IMR-90 (cell line): ENCODE measurements around the gene MB21D2. TPM values are rescaled to one million over a fixed set of nuclear protein-coding genes. Genes with fewer than 3 reads are reported as not detected.

Source experiments
- ATAC-seq: fragments of 200-7000 bp; cut with Tn5 transposase; 2 replicates; pipeline ENCODE4 v1.9.1; 2020; ENCODE audit warnings: low read depth, mild to moderate bottlenecking, moderate library complexity
- BruUV-seq: library from RNA; stranded (reverse); fragments of 400-500 nt; replicated peaks from 2 replicates; lab custom pipeline; 2021; lab: Mats Ljungman, UMichigan
- CTCF ChIA-PET: fragments of 300-600 bp; formaldehyde crosslinking; extraction: SDS; loops from one replicate; lab custom pipeline; 2021; ENCODE audit warnings: antibody characterized with exemption; lab: Yijun Ruan, JAX
- POLR2A ChIA-PET: fragments of 300-600 bp; sonication (Branson Sonifier 250); formaldehyde crosslinking; loops from one replicate; lab custom pipeline; 2022; ENCODE audit warnings: antibody characterized with exemption; ENCODE audit not compliant: unreplicated experiment; lab: Charles Lee
- DNase-seq: peaks from one replicate; pipeline ENCODE4 v3.0.0; 2013
- H2AFZ ChIP-seq: replicated peaks from 2 replicates; pipeline ENCODE3; 2013; ENCODE audit warnings: low read length, mild to moderate bottlenecking; ENCODE audit not compliant: poor library complexity
- H2AK5ac ChIP-seq: 2 replicates; pipeline ENCODE4 v1.6.1; 2013; ENCODE audit warnings: low read depth, low read length, inconsistent platforms
- H2AK9ac ChIP-seq: replicated peaks from 2 replicates; pipeline ENCODE3; 2013; ENCODE audit warnings: mild to moderate bottlenecking, low read depth, low read length, moderate library complexity; ENCODE audit not compliant: poor library complexity
- H2BK120ac ChIP-seq: 2 replicates; pipeline ENCODE4 v1.6.1; 2013; ENCODE audit warnings: low read depth, low read length, inconsistent platforms
- H2BK15ac ChIP-seq: 3 replicates; pipeline ENCODE4 v1.6.1; 2013; ENCODE audit warnings: low read depth, low read length, inconsistent platforms
- H2BK20ac ChIP-seq: 2 replicates; pipeline ENCODE4 v1.6.1; 2013; ENCODE audit warnings: low read depth, mild to moderate bottlenecking, inconsistent platforms, low read length, moderate library complexity
- H2BK5ac ChIP-seq: 2 replicates; pipeline ENCODE4 v1.6.1; 2013; ENCODE audit warnings: mild to moderate bottlenecking, low read depth, low read length, inconsistent platforms; ENCODE audit not compliant: poor library complexity, severe bottlenecking
- H3K14ac ChIP-seq: replicated peaks from 2 replicates; pipeline ENCODE4 v1.6.1; 2013; ENCODE audit warnings: low read depth, low read length, inconsistent platforms
- H3K18ac ChIP-seq: 2 replicates; pipeline ENCODE4 v1.6.1; 2013; ENCODE audit warnings: low read depth, low read length, control low read depth
- H3K23ac ChIP-seq: 2 replicates; pipeline ENCODE4 v1.6.1; 2013; ENCODE audit warnings: low read depth, low read length, inconsistent platforms
- H3K27ac ChIP-seq: 2 replicates; pipeline ENCODE4 v1.5.1; 2013; ENCODE audit warnings: mild to moderate bottlenecking, control low read depth, low read length; ENCODE audit not compliant: insufficient read depth
- H3K27me3 ChIP-seq: 2 replicates; pipeline ENCODE4 v1.6.1; 2013; ENCODE audit warnings: low read length; ENCODE audit not compliant: control insufficient read depth, insufficient read depth
- H3K36me3 ChIP-seq: 2 replicates; pipeline ENCODE4 v1.6.1; 2013; ENCODE audit warnings: low read length, mixed read lengths; ENCODE audit not compliant: control insufficient read depth, insufficient read depth
- H3K4ac ChIP-seq: 2 replicates; pipeline ENCODE4 v1.6.1; 2013; ENCODE audit warnings: low read depth, low read length, inconsistent platforms
- H3K4me1 ChIP-seq: 2 replicates; pipeline ENCODE4 v1.6.1; 2013; ENCODE audit warnings: low read length, mixed read lengths; ENCODE audit not compliant: control insufficient read depth, insufficient read depth
- H3K4me2 ChIP-seq: 2 replicates; pipeline ENCODE4 v1.6.1; 2013; ENCODE audit warnings: low read depth, mild to moderate bottlenecking, control low read depth, low read length, moderate library complexity
- H3K4me3 ChIP-seq: 2 replicates; pipeline ENCODE4 v1.5.1; 2013; ENCODE audit warnings: low read depth, mild to moderate bottlenecking, control low read depth, low read length, moderate library complexity; ENCODE audit not compliant: insufficient read depth
- H3K56ac ChIP-seq: 2 replicates; pipeline ENCODE4 v1.6.1; 2013; ENCODE audit warnings: low read length, inconsistent platforms; ENCODE audit not compliant: insufficient read depth; ENCODE audit errors: extremely low read depth
- H3K79me1 ChIP-seq, 2 experiments: 2 replicates each; pipeline ENCODE4 v1.6.1; 2013; ENCODE audit warnings: low read length in 2 of 2, inconsistent platforms in 1 of 2, low read depth in 1 of 2
- H3K9ac ChIP-seq: 2 replicates; pipeline ENCODE4 v1.6.1; 2013; ENCODE audit warnings: low read depth, low read length, control low read depth
- H3K9me1 ChIP-seq: 2 replicates; pipeline ENCODE4 v1.6.1; 2013; ENCODE audit warnings: low read length, inconsistent platforms; ENCODE audit not compliant: insufficient read depth
- H3K9me3 ChIP-seq: 2 replicates; pipeline ENCODE4 v1.6.1; 2013; ENCODE audit warnings: low read length; ENCODE audit not compliant: control insufficient read depth, insufficient read depth
- H4K20me1 ChIP-seq: 2 replicates; pipeline ENCODE4 v1.6.1; 2013; ENCODE audit warnings: low read length, inconsistent platforms; ENCODE audit not compliant: insufficient read depth
- H4K5ac ChIP-seq: 2 replicates; pipeline ENCODE4 v1.6.1; 2013; ENCODE audit warnings: mild to moderate bottlenecking, low read depth, low read length, control low read depth
- H4K8ac ChIP-seq, 2 experiments: 2 replicates each; pipeline ENCODE4 v1.6.1; 2013; ENCODE audit warnings: low read depth in 2 of 2, low read length in 2 of 2, control low read depth in 1 of 2, inconsistent platforms in 1 of 2
- H4K91ac ChIP-seq: 2 replicates; pipeline ENCODE4 v1.6.1; 2013; ENCODE audit warnings: low read depth, low read length, inconsistent platforms; ENCODE audit not compliant: insufficient read depth
- BHLHE40 ChIP-seq: fragments of 150-350 bp; IDR thresholded peaks from 2 replicates; pipeline ENCODE4 v1.6.1; 2016; ENCODE audit warnings: mild to moderate bottlenecking, low read depth, low read length
- CEBPB ChIP-seq: IDR thresholded peaks from 2 replicates; pipeline ENCODE4 v1.6.1; 2012; ENCODE audit warnings: low read depth, low read length, improper control_type of control experiment
- USF2 ChIP-seq: fragments of 150-350 bp; IDR thresholded peaks from 2 replicates; pipeline ENCODE4 v1.6.1; 2017; ENCODE audit warnings: mild to moderate bottlenecking, antibody characterized with exemption, low read length, low read depth
- WGBS, 2 experiments: methylation state at CpG; one replicate each; pipeline versions ENCODE4 v1.1.5 to v1.1.7; 2013; ENCODE audit warnings: missing lambda C conversion rate in 2 of 2; ENCODE audit not compliant: insufficient read length in 1 of 2; ENCODE audit errors: extremely low coverage in 2 of 2; 5-methylcytosine and 5-hydroxymethylcytosine counted together
- dilution Hi-C: fragments of 300-500 bp; cut with HindIII; formaldehyde crosslinking; loops from one replicate; pipeline ENCODE4 v1.14.3; 2018; ENCODE audit warnings: low sequenced_read_pairs; ENCODE audit not compliant: unreplicated experiment
- in situ Hi-C: fragments of 300-500 bp; cut with MboI; formaldehyde crosslinking; loops from 3 replicates; pipeline ENCODE4 v1.14.3; 2019; ENCODE audit warnings: low sequenced_read_pairs, inconsistent platforms, mixed read lengths
- intact Hi-C: fragments of 100-400 bp; cut with micrococcal nuclease; formaldehyde crosslinking; loops from 2 replicates; pipeline ENCODE4 v1.10.0; 2022
- polyA plus RNA-seq, 3 experiments: library from polyadenylated mRNA; depleted of rRNA; stranded (reverse); fragments of >200 nt; gene quantifications; 2 replicates each; pipeline ENCODE4 v1.2.3, GENCODE V29; 2012; ENCODE audit warnings: low replicate concordance in 1 of 3
- total RNA-seq: library from RNA; depleted of rRNA; stranded (reverse); fragments of >200 nt; gene quantifications from 2 replicates; pipeline ENCODE4 v1.2.3, GENCODE V29; 2012
- TF ChIP-seq, protein P1 (sequence below): fragments of 150-350 bp; IDR thresholded peaks from 2 replicates; pipeline ENCODE4 v1.6.1; 2016; ENCODE audit warnings: low read depth, mild to moderate bottlenecking, low read length, moderate library complexity, borderline replicate concordance

The MB21D2 gene
- total and polyA plus RNA-seq, 2 of the 4 experiments (the other 2 are of a cell fraction) = 13.6 to 44.8 TPM

DNA sequence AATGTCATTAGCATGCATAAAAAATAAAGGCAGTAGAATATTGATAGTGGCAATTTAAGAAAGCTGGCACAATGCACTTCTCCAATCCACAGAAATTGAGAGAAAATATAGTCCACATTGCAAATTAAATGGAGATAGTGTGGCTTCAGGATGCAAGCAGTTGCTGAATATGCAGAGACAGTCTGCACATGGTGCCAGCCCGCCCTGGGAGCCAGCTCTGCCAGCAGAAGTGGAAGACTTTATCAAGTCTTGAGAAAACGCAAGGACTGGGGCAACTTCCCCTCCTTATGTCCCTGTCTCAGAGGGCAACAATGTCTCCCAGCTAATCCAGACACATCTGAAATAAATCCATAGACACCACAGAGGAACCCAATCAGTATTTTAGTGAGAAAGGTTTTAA, 57.2 kb downstream of the MB21D2 start:
- Histone ChIP-seq H3K56ac (no peak overlapping the region), H3K9me1 (peaks cover 3% of the 10 kb centered on the region; the same call in 1 of the 2 replicates), H4K5ac (no peak overlapping the region), H4K91ac (no peak overlapping the region), H3K18ac (no peak overlapping the region), H2AK5ac (no peak overlapping the region), H2BK15ac (no peak overlapping the region), H3K14ac (no peak overlapping the region), H2BK120ac (no peak overlapping the region), H3K36me3 (no peaks in the 10 kb centered on the region), H3K79me1 (peaks cover 57 to 74% of the 10 kb centered on the region in 2 experiments), H4K20me1 (peaks cover 20% of the 10 kb centered on the region), H3K4ac (no peak overlapping the region), H3K27ac (no peak overlapping the region), H4K8ac (no peak overlapping the region), H2BK20ac (no peak overlapping the region), H3K27me3 (no peaks in the 10 kb centered on the region), H2AFZ (no peak overlapping the region), H3K4me2 (no peak overlapping the region), H3K9ac (no peak overlapping the region), H3K4me3 (no peak overlapping the region), H2BK5ac (no peak overlapping the region), H2AK9ac (no peak overlapping the region), H3K9me3 (no peaks in the 10 kb centered on the region), H3K4me1 (peaks cover 9% of the 10 kb centered on the region), H3K23ac (no peak overlapping the region)
- ChIA-PET CTCF (no interaction called here), POLR2A (no interaction called here)
- TF ChIP-seq USF2 (no peak), CEBPB (no peak), BHLHE40 (no peak)
- TF ChIP-seq, protein P1, sequence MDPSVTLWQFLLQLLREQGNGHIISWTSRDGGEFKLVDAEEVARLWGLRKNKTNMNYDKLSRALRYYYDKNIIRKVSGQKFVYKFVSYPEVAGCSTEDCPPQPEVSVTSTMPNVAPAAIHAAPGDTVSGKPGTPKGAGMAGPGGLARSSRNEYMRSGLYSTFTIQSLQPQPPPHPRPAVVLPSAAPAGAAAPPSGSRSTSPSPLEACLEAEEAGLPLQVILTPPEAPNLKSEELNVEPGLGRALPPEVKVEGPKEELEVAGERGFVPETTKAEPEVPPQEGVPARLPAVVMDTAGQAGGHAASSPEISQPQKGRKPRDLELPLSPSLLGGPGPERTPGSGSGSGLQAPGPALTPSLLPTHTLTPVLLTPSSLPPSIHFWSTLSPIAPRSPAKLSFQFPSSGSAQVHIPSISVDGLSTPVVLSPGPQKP = no peak
- intact Hi-C loops (no loop called here), dilution Hi-C loops (no loop called here), in situ Hi-C loops (no loop called here)
- no CpG with 5 or more reads among the region's 2 CpGs for WGBS, 2 experiments
- DNase-seq (no peak), ATAC-seq (no peak)
- BruUV-seq = no TSS peak
